H9 (cell line): Measurements from ENCODE around the gene MRPL51. TPM values are rescaled to one million over a fixed set of nuclear protein-coding genes. Genes with fewer than 3 reads are reported as not detected.

ENCODE experiments used
- DNase-seq: peaks from one replicate; pipeline ENCODE4 v3.0.0-alpha.2; 2017
- H2AFZ ChIP-seq: one replicate; pipeline ENCODE4 v1.6.1; 2013; ENCODE audit warnings: mild to moderate bottlenecking, low read length, control low read depth, moderate library complexity
- H2AK5ac ChIP-seq: 2 replicates; pipeline ENCODE4 v1.6.1; 2013; ENCODE audit warnings: low read length, control low read depth, mixed read lengths; ENCODE audit not compliant: insufficient read length
- H2BK120ac ChIP-seq: one replicate; pipeline ENCODE4 v1.6.1; 2013; ENCODE audit warnings: low read depth, mild to moderate bottlenecking, low read length, control low read depth, inconsistent platforms; ENCODE audit not compliant: poor library complexity, severe bottlenecking
- H2BK12ac ChIP-seq: 2 replicates; pipeline ENCODE4 v1.6.1; 2013; ENCODE audit warnings: low read length, control low read depth, mixed read lengths, low read depth; ENCODE audit not compliant: insufficient read length
- H2BK15ac ChIP-seq: 2 replicates; pipeline ENCODE4 v1.6.1; 2013; ENCODE audit warnings: low read depth, low read length, control low read depth
- H2BK20ac ChIP-seq: one replicate; pipeline ENCODE4 v1.6.1; 2013; ENCODE audit warnings: low read depth, mild to moderate bottlenecking, low read length, control low read depth, inconsistent platforms; ENCODE audit not compliant: poor library complexity, severe bottlenecking
- H2BK5ac ChIP-seq: 2 replicates; pipeline ENCODE4 v1.6.1; 2013; ENCODE audit warnings: low read length, control low read depth, mixed read lengths; ENCODE audit not compliant: insufficient read length
- H3K14ac ChIP-seq: 2 replicates; pipeline ENCODE4 v1.6.1; 2013; ENCODE audit warnings: low read length, control low read depth; ENCODE audit not compliant: insufficient read depth
- H3K18ac ChIP-seq: 2 replicates; pipeline ENCODE4 v1.6.1; 2013; ENCODE audit warnings: low read depth, mild to moderate bottlenecking, mixed read lengths, low read length, control low read depth; ENCODE audit not compliant: insufficient read length
- H3K23ac ChIP-seq: 2 replicates; pipeline ENCODE4 v1.6.1; 2013; ENCODE audit warnings: low read length, control low read depth, mixed read lengths, low read depth; ENCODE audit not compliant: insufficient read length
- H3K23me2 ChIP-seq: 2 replicates; pipeline ENCODE4 v1.6.1; 2013; ENCODE audit warnings: low read depth, mild to moderate bottlenecking, mixed read lengths, low read length, control low read depth; ENCODE audit not compliant: insufficient read length, poor library complexity, severe bottlenecking
- H3K27ac ChIP-seq: 2 replicates; pipeline ENCODE4 v1.5.1; 2013; ENCODE audit warnings: low read length, control low read depth, mixed read lengths, low read depth; ENCODE audit not compliant: insufficient read length
- H3K27me3 ChIP-seq: 2 replicates; pipeline ENCODE4 v1.6.1; 2013; ENCODE audit warnings: low read length, control low read depth, inconsistent platforms; ENCODE audit not compliant: insufficient read depth
- H3K4ac ChIP-seq: 2 replicates; pipeline ENCODE4 v1.6.1; 2013; ENCODE audit warnings: low read depth, mild to moderate bottlenecking, control low read depth, inconsistent platforms, low read length, moderate library complexity
- H3K4me1 ChIP-seq: 2 replicates; pipeline ENCODE4 v1.6.1; 2013; ENCODE audit warnings: low read length, control low read depth, inconsistent platforms; ENCODE audit not compliant: insufficient read depth
- H3K4me2 ChIP-seq: 2 replicates; pipeline ENCODE4 v1.6.1; 2013; ENCODE audit warnings: low read length, control low read depth, mixed read lengths; ENCODE audit not compliant: insufficient read length, insufficient read depth
- H3K56ac ChIP-seq: 2 replicates; pipeline ENCODE4 v1.6.1; 2013; ENCODE audit warnings: low read depth, mild to moderate bottlenecking, mixed read lengths, low read length, control low read depth; ENCODE audit not compliant: insufficient read length
- H3K79me1 ChIP-seq: 2 replicates; pipeline ENCODE4 v1.6.1; 2013; ENCODE audit warnings: low read depth, mild to moderate bottlenecking, moderate library complexity, low read length, control low read depth, inconsistent platforms; ENCODE audit not compliant: insufficient read depth, poor library complexity, severe bottlenecking
- H3K79me2 ChIP-seq: 2 replicates; pipeline ENCODE4 v1.6.1; 2013; ENCODE audit warnings: low read length, control low read depth, inconsistent platforms; ENCODE audit not compliant: insufficient read depth
- H3K9ac ChIP-seq: 2 replicates; pipeline ENCODE4 v1.6.1; 2013; ENCODE audit warnings: low read length, control low read depth, mixed read lengths; ENCODE audit not compliant: insufficient read length; ENCODE audit errors: extremely low read depth
- H3K9me3 ChIP-seq: one replicate; pipeline ENCODE4 v1.6.1; 2013; ENCODE audit warnings: low read depth, low read length, inconsistent platforms; ENCODE audit not compliant: control insufficient read depth
- H3T11ph ChIP-seq: one replicate; pipeline ENCODE4 v1.6.1; 2013; ENCODE audit warnings: mild to moderate bottlenecking, low read length, control low read depth, inconsistent platforms
- H4K20me1 ChIP-seq: one replicate; pipeline ENCODE4 v1.6.1; 2013; ENCODE audit not compliant: control insufficient read depth, insufficient read length, insufficient read depth
- H4K5ac ChIP-seq: 2 replicates; pipeline ENCODE4 v1.6.1; 2013; ENCODE audit warnings: low read depth, mild to moderate bottlenecking, mixed read lengths, low read length, control low read depth; ENCODE audit not compliant: insufficient read length
- H4K8ac ChIP-seq: replicated peaks from 2 replicates; pipeline ENCODE4 v1.6.1; 2013; ENCODE audit warnings: low read length, control low read depth, mixed read lengths, low read depth; ENCODE audit not compliant: insufficient read length
- H4K91ac ChIP-seq: 2 replicates; pipeline ENCODE4 v1.6.1; 2013; ENCODE audit warnings: low read depth, mild to moderate bottlenecking, moderate library complexity, mixed read lengths, low read length, control low read depth; ENCODE audit not compliant: insufficient read length
- H3K27ac Mint-ChIP-seq, 3 experiments: 2 replicates in 2 of 3; 3 replicates in 1 of 3; pipeline ENCODE4 v1.8.0; 2020 to 2021; ENCODE audit warnings: mixed read lengths in 3 of 3, mild to moderate bottlenecking in 1 of 3, moderate library complexity in 1 of 3
- H3K27me3 Mint-ChIP-seq: 2 replicates; pipeline ENCODE4 v1.8.0; 2021; ENCODE audit warnings: low read depth, mild to moderate bottlenecking, moderate library complexity, mixed read lengths
- H3K36me3 Mint-ChIP-seq, 3 experiments: 2 replicates in 2 of 3; 3 replicates in 1 of 3; pipeline ENCODE4 v1.8.0; 2020 to 2021; ENCODE audit warnings: low read depth in 3 of 3, mixed read lengths in 3 of 3; ENCODE audit not compliant: insufficient read depth in 1 of 3
- H3K4me1 Mint-ChIP-seq, 2 experiments: 2 replicates each; pipeline ENCODE4 v1.8.0; 2020; ENCODE audit warnings: mixed read lengths in 2 of 2
- H3K4me3 Mint-ChIP-seq, 2 experiments: 2 replicates in 1 of 2; 3 replicates in 1 of 2; pipeline ENCODE4 v1.8.0; 2020 to 2021; ENCODE audit warnings: mild to moderate bottlenecking in 2 of 2, mixed read lengths in 2 of 2, moderate library complexity in 1 of 2
- H3K9me3 Mint-ChIP-seq, 2 experiments: 2 replicates in 1 of 2; 3 replicates in 1 of 2; pipeline ENCODE4 v1.8.0; 2020; ENCODE audit warnings: mild to moderate bottlenecking in 2 of 2, mixed read lengths in 2 of 2, moderate library complexity in 1 of 2
- CTCF ChIP-seq: fragments of 200-600 bp; sonication (generic); conservative IDR thresholded peaks from 3 replicates; pipeline ENCODE4 v1.8.0; 2021; ENCODE audit warnings: antibody characterized with exemption, mild to moderate bottlenecking
- WGBS: extraction: QIAGEN DNeasy Blood & Tissue Kit; methylation state at CpG from one replicate; pipeline ENCODE4 v1.1.7; 2013; ENCODE audit warnings: missing lambda C conversion rate, low lambda C conversion rate, mixed read lengths; ENCODE audit not compliant: insufficient read length; ENCODE audit errors: extremely low coverage; 5-methylcytosine and 5-hydroxymethylcytosine counted together
- total RNA-seq: library from RNA; stranded (reverse); gene quantifications from 2 replicates; pipeline ENCODE4 v1.2.1, GENCODE V29; 2021

Gene MRPL51
- total RNA-seq, 1 experiment from 2014 or later, result 329 TPM

GRCh38 chr12:6458281-6459003, 34.6 kb downstream of the MRPL51 start:
- H2BK12ac ChIP-seq, result no peak overlapping the region

More at GRCh38 chr12:6458281-6459003, 34.6 kb downstream of the MRPL51 start:
- Histone ChIP-seq H3K79me1 (no peaks in the 10 kb centered on the region), H2BK5ac (no peak overlapping the region), H3K79me2 (no peaks in the 10 kb centered on the region), H3K23me2 (no peaks in the 10 kb centered on the region), H3K9ac (no peak overlapping the region), H3K27ac (no peak overlapping the region), H3K4me2 (no peak overlapping the region), H3K27me3 (no peaks in the 10 kb centered on the region), H4K5ac (no peak overlapping the region), H3K4me1 (no peaks in the 10 kb centered on the region), H2AFZ (no peak overlapping the region), H3K18ac (no peak overlapping the region), H3T11ph (no peak overlapping the region), H3K23ac (no peak overlapping the region), H4K8ac (no peak overlapping the region), H2BK20ac (no peak overlapping the region), H2BK15ac (no peak overlapping the region), H3K14ac (no peak overlapping the region), H2AK5ac (no peak overlapping the region), H4K20me1 (no peaks in the 10 kb centered on the region), H3K9me3 (no peaks in the 10 kb centered on the region), H3K56ac (no peak overlapping the region), H3K4ac (no peak overlapping the region), H4K91ac (no peak overlapping the region), H2BK120ac (no peak overlapping the region)
- no peaks in the 10 kb centered on the region for H3K27me3 Mint-ChIP-seq
- H3K27ac Mint-ChIP-seq, result no peak overlapping the region; a peak in 3 of 7 replicates
- no peak overlapping the region for H3K4me3 Mint-ChIP-seq
- WGBS, result no CpG with 5 or more reads among the region's 14 CpGs
- no peak for DNase-seq
- TF ChIP-seq CTCF, result no peak
- no peaks in the 10 kb centered on the region for H3K9me3 Mint-ChIP-seq
- H3K36me3 Mint-ChIP-seq, result peaks cover 13 to 45% (median 41%) of the 10 kb centered on the region in 3 experiments; a peak in 6 of 7 replicates
- H3K4me1 Mint-ChIP-seq, result peaks cover 1 to 8% of the 10 kb centered on the region in 2 experiments
